ENCODE results near the gene CNTNAP2. TPM values are rescaled to one million over a fixed set of nuclear protein-coding genes. Genes with fewer than 3 reads are reported as not detected.

Gene CNTNAP2
- total RNA-seq, 1 donor, result under 0.01 TPM

GRCh38 chr7:146641491-146641890, 524.9 kb downstream of the CNTNAP2 start:
- TF ChIP-seq CTCF (IDR thresholded peaks at IDR 0.05; ENCODE audit: insufficient read depth, low read length), result no peak
- no peak overlapping the region for H3K4me3 ChIP-seq (ENCODE audit: low read depth, low read length)
- DNase-seq (ENCODE audit: low read depth), result no peak

GRCh38 chr7:146645383-146645976, 528.9 kb downstream of the CNTNAP2 start:
- TF ChIP-seq CTCF (IDR thresholded peaks at IDR 0.05; ENCODE audit: insufficient read depth, low read length), result no peak
- no peak overlapping the region for H3K4me3 ChIP-seq (ENCODE audit: low read depth, low read length)
- DNase-seq (ENCODE audit: low read depth), result no peak

- TF ChIP-seq CTCF (IDR thresholded peaks at IDR 0.05; ENCODE audit: insufficient read depth, low read length), result no peak
- DNase-seq (ENCODE audit: low read depth), result no peak
- no peak overlapping the region for H3K4me3 ChIP-seq (ENCODE audit: low read depth, low read length)
These were observed 530.8 kb downstream of the CNTNAP2 start for GRCh38 chr7:146647445-146647844.

- H3K4me3 ChIP-seq (ENCODE audit: low read depth, low read length), result no peak overlapping the region
- TF ChIP-seq CTCF (IDR thresholded peaks at IDR 0.05; ENCODE audit: insufficient read depth, low read length), result no peak
- no peak for DNase-seq (ENCODE audit: low read depth)
These were observed 535.6 kb downstream of the CNTNAP2 start for GRCh38 chr7:146652176-146652575.

GRCh38 chr7:146654048-146654447, 537.4 kb downstream of the CNTNAP2 start:
- no peak for TF ChIP-seq CTCF (IDR thresholded peaks at IDR 0.05; ENCODE audit: insufficient read depth, low read length)

GRCh38 chr7:146655928-146656797, 539.6 kb downstream of the CNTNAP2 start:
- no peak for TF ChIP-seq CTCF (IDR thresholded peaks at IDR 0.05; ENCODE audit: insufficient read depth, low read length)
- H3K4me3 ChIP-seq (ENCODE audit: low read depth, low read length), result no peak overlapping the region
- no peak for DNase-seq (ENCODE audit: low read depth)

More at GRCh38 chr7:146654048-146654447, 537.4 kb downstream of the CNTNAP2 start:
- H3K4me3 ChIP-seq (ENCODE audit: low read depth, low read length), result no peak overlapping the region
- no peak for DNase-seq (ENCODE audit: low read depth)

Data from fibroblast of the aortic adventitia (primary cell).